AG09319 (cell line): ENCODE measurements around the gene SCYL3.
"Not testable (repeated sequence)": the region's sequence is repeated elsewhere in the genome, so short reads cannot be mapped to it uniquely, and the experiment has no call there.

Experiments
- DNase-seq: peaks from one replicate; pipeline ENCODE4 v3.0.0-alpha.2; 2010; ENCODE audit warnings: low read depth; ENCODE audit errors: extremely low read depth
- TF ChIP-seq, protein P1 (sequence below): IDR thresholded peaks from 2 replicates; pipeline ENCODE4 v1.5.1; 2011; ENCODE audit warnings: low read depth, mild to moderate bottlenecking, inconsistent platforms, low read length, moderate library complexity

SCYL3 gene

DNA sequence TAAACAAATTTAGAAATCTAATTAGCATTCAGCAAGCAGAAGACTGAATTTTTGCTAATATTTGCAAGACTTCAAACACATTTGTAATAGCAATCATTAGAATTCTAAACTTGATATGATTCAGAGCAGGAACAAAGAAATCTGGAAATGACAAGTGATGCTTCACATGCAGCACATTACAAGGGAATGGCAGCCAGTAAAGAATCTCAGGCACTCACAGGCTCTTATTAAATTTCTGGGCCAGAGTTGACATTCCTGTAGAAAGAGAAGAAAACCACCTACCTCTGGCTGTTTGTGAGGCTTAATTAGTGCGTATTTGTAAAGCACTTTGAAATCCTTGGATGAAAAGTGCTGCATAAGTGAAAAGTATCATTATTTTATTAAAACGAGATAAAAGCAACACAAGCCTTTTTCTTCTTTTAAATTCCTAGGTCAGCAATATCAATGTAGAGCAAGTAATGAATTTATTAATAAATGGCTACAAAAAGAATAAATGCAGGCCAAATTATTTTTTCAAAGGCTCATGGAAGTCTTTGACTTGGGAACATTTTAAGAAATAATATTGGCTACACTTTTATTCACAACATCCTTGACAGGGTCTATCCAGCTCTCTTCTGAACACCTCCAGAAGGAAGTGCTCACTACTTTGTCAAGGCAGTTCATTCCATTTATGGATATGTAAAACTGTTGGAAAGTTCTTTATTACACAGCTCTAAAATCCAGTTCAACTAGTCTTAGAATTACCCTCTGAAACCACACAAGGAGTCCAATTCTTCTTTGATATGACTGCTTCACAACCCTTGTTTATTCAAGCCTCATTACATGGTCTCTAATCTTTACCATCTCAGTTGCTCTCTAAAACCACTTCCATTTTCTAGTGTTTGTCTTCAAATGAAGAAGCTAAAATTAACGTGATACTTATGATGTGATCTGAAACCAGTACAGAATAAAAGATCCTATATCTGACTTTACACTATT lies 32.1 kb upstream of the SCYL3 start:
- TF ChIP-seq, protein P1, sequence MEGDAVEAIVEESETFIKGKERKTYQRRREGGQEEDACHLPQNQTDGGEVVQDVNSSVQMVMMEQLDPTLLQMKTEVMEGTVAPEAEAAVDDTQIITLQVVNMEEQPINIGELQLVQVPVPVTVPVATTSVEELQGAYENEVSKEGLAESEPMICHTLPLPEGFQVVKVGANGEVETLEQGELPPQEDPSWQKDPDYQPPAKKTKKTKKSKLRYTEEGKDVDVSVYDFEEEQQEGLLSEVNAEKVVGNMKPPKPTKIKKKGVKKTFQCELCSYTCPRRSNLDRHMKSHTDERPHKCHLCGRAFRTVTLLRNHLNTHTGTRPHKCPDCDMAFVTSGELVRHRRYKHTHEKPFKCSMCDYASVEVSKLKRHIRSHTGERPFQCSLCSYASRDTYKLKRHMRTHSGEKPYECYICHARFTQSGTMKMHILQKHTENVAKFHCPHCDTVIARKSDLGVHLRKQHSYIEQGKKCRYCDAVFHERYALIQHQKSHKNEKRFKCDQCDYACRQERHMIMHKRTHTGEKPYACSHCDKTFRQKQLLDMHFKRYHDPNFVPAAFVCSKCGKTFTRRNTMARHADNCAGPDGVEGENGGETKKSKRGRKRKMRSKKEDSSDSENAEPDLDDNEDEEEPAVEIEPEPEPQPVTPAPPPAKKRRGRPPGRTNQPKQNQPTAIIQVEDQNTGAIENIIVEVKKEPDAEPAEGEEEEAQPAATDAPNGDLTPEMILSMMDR = no peak
- no peak for DNase-seq

DNA sequence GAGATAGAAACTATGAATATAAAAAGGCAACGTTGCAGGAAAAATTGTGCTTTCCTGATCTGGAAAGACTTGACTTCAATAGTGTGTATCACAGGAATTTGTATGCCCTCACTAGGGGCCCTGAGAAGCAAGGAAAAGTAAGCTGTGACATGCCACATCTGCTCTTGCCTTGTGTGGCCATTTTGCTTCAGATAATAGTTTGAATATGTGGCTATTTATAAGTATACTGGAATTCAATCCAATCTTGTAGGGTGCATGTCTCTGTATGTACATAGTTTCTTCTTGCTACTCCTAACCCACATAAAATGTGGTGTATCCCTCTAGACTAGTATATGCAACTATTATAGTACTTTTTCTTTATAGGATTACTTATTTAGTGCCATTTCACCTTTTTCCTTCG lies 31.1 kb upstream of the SCYL3 start:
- no peak for DNase-seq
- TF ChIP-seq, protein P1 = no peak

DNA sequence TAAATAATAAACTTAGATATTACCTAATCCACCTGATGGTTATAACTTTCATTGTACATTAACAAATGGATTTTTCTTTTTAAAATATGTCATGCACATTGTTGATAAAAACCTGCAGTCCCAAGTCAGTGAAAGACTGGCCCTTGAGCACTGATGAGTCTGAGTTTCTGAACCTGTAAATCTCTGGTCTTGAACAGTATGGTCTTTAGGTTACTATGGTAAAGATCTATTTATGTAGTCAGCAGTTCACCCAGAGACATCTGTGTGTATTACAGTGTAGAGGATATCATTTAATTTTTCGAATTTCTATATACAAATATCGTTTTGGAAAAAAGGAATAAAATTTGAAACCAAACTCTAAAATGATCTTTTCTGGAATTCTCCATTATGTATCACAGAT lies 30.4 kb upstream of the SCYL3 start:
- TF ChIP-seq, protein P1 = no peak
- no peak for DNase-seq

DNA sequence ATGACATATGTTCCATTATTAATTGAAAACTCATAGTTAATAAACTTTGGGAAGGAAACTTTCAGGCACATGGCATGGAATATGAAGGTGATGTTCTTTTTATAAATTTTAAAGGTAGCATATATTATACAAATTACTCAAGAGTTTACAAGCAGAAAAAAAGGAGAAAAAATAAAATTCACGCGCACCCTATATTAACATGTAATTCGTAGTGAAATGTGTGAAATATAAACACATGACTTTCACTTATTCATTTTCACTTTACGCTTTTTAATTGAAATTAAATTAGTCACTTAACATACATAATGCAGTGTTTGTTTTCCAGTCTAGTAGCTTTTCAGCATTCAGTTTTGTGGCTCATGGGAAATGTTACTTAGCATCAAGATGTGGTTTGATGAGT lies 27.4 kb upstream of the SCYL3 start:
- TF ChIP-seq, protein P1 = no peak
- DNase-seq = no peak

GRCh38 chr1:169918927-169919326 lies 25.2 kb upstream of the SCYL3 start:
- TF ChIP-seq, protein P1 = no peak
- DNase-seq = no peak

DNA sequence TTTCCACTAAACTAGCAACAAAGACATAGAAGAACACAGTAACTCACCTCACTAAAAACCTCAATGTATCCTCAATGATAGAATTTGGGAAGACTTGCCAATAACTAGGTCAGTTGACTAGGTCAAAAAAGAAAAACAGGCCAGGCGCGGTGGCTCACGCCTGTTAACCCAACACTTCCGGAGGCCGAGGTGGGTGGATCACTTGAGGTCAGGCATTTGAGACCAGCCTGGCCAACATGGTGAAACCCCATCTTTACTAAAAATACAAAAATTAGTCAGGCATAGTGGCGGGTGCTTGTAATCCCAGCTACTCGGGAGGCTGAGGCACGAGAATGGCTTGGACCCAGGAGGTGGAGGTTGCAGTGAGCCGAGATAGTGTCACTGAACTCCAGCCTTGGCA lies 24.5 kb upstream of the SCYL3 start:
- not testable (repeated sequence) for DNase-seq

DNA sequence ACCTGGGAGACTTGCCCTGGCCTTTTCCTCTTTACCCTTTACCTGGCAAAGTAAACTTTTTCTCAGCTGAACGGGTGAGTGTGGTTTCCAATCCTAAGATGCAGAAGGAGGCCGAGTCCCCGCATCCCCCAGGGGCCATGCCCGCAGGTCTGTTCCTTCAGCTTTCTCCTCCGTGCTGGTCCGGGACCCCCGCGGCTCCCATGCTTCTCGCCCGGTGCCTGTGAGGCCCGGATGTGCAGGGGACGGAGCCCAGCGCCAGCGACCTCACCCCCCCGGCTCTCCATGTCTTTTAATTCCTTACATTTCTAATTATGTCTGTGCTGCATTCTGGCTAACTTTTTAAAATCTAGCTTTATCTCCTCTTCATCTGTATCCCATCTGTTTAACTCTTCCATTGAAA lies 21.5 kb upstream of the SCYL3 start:
- TF ChIP-seq, protein P1 = no peak
- DNase-seq = no peak
